SW480 (cell line): ENCODE results near the gene GRID1.
"Not testable (repeated sequence)": the region's sequence is repeated elsewhere in the genome, so short reads cannot be mapped to it uniquely, and the experiment has no call there.

ENCODE experiments used
- DNase-seq: peaks from one replicate; pipeline ENCODE4 v3.0.0-alpha.2; 2016; ENCODE audit warnings: low spot score

The GRID1 gene

GRCh38 chr10:86036544-86036831 lies 330.1 kb downstream of the GRID1 start:
- no peak for DNase-seq

- no peak for DNase-seq
These were observed 330.6 kb downstream of the GRID1 start for GRCh38 chr10:86035791-86036543.

GRCh38 chr10:86034710-86035109 lies 331.9 kb downstream of the GRID1 start:
- DNase-seq, result no peak

GRCh38 chr10:86033581-86033980 lies 333.0 kb downstream of the GRID1 start:
- DNase-seq, result no peak

DNA sequence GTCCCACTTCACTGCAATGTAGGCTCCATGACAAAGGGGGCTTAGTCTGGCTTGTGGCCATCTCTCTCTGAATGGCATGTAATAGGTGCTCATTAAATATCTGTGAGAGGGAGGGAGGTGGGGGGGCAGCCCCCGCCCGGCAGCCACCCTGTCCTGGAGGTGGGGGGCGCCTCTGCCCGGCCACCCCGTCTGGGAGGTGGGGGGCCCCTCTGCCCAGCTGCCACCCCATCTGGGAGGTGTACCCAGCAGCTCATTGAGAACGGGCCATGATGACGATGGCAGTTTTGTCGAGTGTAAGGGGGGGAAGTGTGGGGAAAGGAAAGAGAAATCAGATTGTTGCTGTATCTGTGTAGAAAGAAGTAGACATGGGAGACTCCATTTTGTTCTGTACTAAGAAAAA lies 334.5 kb downstream of the GRID1 start:
- not testable (repeated sequence) for DNase-seq

- DNase-seq, result no peak
These were observed 336.3 kb downstream of the GRID1 start for GRCh38 chr10:86030312-86030711.

DNA sequence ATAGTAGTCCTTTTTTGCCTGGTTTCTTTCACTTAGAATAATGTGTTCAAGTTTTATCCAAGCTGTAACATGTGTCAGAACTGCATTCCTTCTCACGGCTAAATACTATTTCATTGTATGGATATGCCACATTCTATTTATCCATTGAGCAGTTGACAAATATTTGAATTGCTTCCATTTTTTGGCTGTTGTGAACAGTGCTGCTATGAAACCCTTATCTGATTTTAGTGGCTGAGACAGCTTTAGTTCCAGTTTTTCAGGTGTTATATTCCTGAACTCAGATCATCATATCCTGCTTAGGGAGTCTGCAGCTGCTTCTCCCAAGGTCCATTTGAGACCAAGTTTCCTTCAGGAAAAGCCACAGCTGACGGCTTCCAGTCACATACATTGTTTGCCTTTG lies 339.2 kb downstream of the GRID1 start:
- DNase-seq, result no peak

DNA sequence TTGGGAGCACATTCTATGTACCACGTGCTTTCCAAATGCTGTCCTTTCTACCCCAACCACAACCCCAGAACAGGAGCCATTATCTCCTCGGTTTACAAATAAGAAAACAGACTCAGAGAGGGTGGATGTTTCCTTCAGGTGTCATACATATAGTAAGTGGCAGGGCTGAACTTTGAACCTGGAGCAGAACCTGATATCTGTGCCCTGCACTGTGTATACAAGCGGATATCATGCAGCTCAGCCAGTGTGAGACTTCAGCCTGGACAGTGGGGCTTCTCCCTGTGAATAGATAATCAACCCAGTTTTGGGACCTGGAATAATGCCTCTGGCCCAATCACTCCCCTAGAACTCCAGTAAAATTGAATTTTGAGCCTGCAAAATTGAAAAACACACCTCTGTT lies 341.1 kb downstream of the GRID1 start:
- DNase-seq, result no peak

GRCh38 chr10:86024281-86025041 lies 342.1 kb downstream of the GRID1 start:
- no peak for DNase-seq

DNA sequence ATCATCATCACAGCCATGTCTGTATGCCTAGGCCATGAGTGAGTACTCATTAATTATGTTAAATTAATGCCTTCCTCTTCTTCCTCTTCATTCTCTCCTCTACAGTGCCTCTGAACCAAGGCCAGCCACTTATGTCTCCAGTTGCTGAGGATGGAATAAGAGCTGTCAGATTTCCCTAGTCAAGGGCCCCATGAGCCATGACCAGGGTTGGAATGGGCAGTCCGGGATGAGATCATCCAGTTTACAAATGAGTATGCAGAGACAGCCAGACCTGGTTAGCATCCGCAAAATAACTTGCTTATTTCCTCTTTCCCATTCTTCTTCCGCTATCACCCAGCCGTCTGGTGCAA lies 342.7 kb downstream of the GRID1 start:
- no peak for DNase-seq

GRCh38 chr10:86023336-86023735 lies 343.3 kb downstream of the GRID1 start:
- DNase-seq, result no peak

DNA sequence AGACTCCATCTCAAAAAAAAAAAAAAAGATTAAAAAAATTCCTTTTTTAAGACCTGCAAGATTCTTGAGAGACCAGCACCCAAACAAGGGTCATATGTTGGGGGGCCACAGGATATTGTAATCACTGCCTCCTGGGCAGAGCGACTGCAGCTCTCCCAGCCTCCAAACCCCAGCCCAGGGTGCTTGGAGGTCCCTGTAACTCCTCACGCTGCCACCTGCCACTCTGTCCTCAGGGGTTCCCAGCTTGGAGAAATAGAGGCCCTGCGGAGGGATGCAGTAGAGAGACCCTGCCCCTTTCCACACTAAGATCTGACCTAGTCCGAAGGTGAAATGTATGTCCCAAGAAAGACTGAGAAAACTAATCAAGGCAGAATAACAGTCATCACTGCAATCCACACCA lies 343.7 kb downstream of the GRID1 start:
- no peak for DNase-seq

DNA sequence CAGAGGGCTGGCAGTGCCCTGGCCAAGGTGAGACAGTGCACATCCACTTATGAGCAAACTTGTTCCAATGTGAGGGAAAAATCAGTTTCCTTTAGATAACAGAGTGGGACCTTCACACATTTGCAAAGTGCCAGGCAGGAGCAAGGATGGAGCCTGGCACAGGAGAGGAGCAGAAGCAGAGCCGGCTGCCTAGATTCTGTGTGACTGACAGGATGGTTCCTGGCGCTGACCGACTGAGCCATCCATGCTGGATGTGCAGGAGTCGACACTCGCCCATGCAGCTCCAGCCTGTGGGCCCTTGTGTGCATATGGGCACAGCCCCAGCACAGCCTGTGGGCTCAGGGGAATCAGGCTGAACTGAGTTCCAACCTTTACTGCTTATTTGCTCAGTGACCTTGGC lies 346.5 kb downstream of the GRID1 start:
- DNase-seq, result no peak

GRCh38 chr10:86019141-86019540 lies 347.5 kb downstream of the GRID1 start:
- no peak for DNase-seq

DNA sequence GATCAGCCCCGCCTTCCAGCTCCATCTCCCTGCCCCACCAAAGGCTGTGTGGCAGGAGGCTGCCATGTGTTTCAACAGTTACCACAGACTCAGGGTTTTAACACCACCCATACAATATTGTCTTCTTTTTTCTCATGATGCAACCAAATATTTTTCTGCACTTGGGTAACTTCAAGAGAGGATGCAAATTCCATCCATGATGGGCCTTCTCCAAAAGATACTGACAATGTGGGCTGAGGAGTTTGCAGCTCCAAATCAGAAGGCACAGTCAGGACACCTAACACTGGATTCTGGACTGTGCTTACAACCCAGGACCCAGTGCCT lies 347.9 kb downstream of the GRID1 start:
- DNase-seq, result no peak

- DNase-seq, result no peak
These were observed 348.5 kb downstream of the GRID1 start for GRCh38 chr10:86017841-86018734.

- DNase-seq, result no peak
These were observed 353.0 kb downstream of the GRID1 start for GRCh38 chr10:86013568-86013967.

DNA sequence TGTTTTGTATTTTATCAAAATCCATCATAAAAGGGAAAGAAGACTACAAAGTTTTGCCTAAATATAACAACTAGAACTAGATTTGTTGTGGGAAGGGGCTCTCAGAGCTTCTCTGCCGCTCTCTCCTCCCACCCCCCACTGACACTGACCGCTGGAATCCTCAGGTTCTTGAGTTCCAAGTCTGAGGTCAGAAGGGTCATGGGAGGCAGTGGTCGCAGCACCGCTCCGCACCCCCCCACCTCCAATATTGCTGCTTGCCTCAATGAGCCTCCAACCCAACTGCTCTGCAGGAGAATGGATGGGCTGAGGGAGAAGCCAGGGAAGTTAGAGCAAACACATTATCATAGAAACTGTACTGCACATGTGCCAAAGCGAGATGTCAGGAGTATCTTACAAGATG lies 359.4 kb downstream of the GRID1 start:
- DNase-seq, result no peak

DNA sequence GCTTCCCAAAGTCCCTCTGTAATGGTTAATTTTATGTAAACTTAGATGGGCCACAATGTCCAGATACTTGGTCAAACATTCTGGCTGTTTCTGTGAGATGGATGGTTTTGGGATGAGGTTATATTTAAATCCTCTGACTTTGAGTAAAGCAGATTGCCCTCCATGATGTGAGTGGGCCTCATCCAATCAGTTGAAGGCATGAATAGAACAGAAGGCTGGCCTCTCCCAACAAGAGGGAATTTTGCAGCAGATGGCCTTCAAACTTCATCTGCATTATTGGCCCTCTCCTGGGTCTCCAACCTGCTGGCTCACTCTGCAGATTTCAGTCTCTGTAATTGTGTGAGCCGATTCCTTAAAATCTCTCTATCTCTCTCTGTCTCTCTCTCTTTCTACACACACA lies 362.3 kb downstream of the GRID1 start:
- no peak for DNase-seq

DNA sequence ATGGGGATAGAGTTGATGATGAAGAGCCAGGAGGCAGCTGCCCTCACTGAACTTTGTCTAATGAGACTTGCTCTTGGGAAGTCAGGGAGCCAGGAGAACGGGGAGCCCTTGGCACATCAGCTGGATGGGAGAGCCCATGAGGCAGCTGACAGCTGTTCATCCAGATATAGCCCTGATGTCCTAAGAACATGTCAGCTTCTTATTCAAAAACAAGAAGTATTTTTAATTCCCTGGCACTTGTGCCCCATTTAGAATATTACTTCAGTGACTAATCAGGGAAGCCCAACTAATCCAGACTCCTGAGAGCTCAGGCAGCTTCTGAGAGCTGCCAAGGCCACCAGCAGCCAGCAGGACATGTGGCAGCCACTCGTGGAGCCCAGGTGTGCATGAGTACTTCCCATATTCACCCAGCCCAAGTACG lies 363.4 kb downstream of the GRID1 start:
- DNase-seq, result no peak

- DNase-seq, result no peak
These were observed 365.1 kb downstream of the GRID1 start for GRCh38 chr10:86001521-86001920.

- no peak for DNase-seq
These were observed 369.1 kb downstream of the GRID1 start for GRCh38 chr10:85997544-85997943.

DNA sequence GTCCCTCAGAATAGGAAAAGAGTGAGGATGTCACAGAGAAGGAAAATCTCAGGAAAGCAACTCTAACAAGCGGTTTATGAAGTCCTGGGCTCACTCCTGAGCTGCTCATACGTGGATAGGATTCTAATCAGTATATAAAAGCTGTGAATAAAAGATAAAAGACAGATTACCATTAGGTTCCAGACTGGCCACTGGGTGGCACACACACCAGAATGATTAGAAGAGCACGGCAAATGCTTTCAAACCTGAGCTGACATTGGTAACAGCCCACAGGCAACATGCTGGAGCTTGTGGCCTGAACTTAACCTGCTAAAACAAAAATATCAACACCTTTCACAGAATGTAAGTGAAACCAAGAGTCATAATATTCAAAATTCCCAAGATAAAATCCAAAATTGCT lies 370.8 kb downstream of the GRID1 start:
- peak; percentile 52 for DNase-seq
